ENCODE data around the gene ADIRF.

Gene ADIRF

GRCh38 chr10:86970162-86970981 lies 2.1 kb downstream of the ADIRF start:
- no peak for TF ChIP-seq EGR1 (IDR thresholded peaks at IDR 0.05)
- TF ChIP-seq CEBPB (IDR thresholded peaks at IDR 0.05) = no peak
- no peak for TF ChIP-seq MAX (IDR thresholded peaks at IDR 0.05)
- TF ChIP-seq CREB1 (IDR thresholded peaks at IDR 0.05; ENCODE audit: low read depth) = no peak
- TF ChIP-seq REST (IDR thresholded peaks at IDR 0.05; ENCODE audit: low read depth) = no peak
- TF ChIP-seq RAD21 (IDR thresholded peaks at IDR 0.05; ENCODE audit: low read depth) = no peak
- TF ChIP-seq TEAD4 (IDR thresholded peaks at IDR 0.05) = no peak

GRCh38 chr10:86970982-86971231 lies 2.6 kb downstream of the ADIRF start:
- TF ChIP-seq USF1 (IDR thresholded peaks at IDR 0.05) (no peak), TAF1 (IDR thresholded peaks at IDR 0.05; ENCODE audit: low read depth) (peak; percentile 82), CREB1 (IDR thresholded peaks at IDR 0.05; ENCODE audit: low read depth) (no peak)

- peak; percentile 11; the same call in 1 of the 2 replicates for TF ChIP-seq YY1 (IDR thresholded peaks at IDR 0.05; ENCODE audit: low read depth)
- peak; percentile 97 for TF ChIP-seq ZBTB7A (IDR thresholded peaks at IDR 0.05; ENCODE audit: low read depth)
- no peak for TF ChIP-seq REST (IDR thresholded peaks at IDR 0.05; ENCODE audit: low read depth)
- TF ChIP-seq EP300 (IDR thresholded peaks at IDR 0.05; ENCODE audit: borderline replicate concordance) = peak; percentile 60; the same call in 1 of the 2 replicates
- no peak for TF ChIP-seq CREB1 (IDR thresholded peaks at IDR 0.05; ENCODE audit: low read depth)
- peak; percentile 61; the same call in 1 of the 2 replicates for TF ChIP-seq TAF1 (IDR thresholded peaks at IDR 0.05; ENCODE audit: low read depth)
- TF ChIP-seq MAX (IDR thresholded peaks at IDR 0.05) = peak; percentile 99
- TF ChIP-seq CEBPB (IDR thresholded peaks at IDR 0.05) = no peak
- peak; percentile 52; the same call in 1 of the 2 replicates for TF ChIP-seq TEAD4 (IDR thresholded peaks at IDR 0.05)
- peak; percentile 74 for TF ChIP-seq USF1 (IDR thresholded peaks at IDR 0.05)
- TF ChIP-seq RAD21 (IDR thresholded peaks at IDR 0.05; ENCODE audit: low read depth) = no peak
- peak; percentile 63 for TF ChIP-seq FOXM1 (IDR thresholded peaks at IDR 0.05; ENCODE audit: borderline replicate concordance, low read depth)
- TF ChIP-seq EGR1 (IDR thresholded peaks at IDR 0.05) = 0 out of 2 replicates have a peak, but pooled peaks have one; percentile 9
- no peak for TF ChIP-seq NFIC (IDR thresholded peaks at IDR 0.05)
- peak; percentile 75 for TF ChIP-seq TCF12 (IDR thresholded peaks at IDR 0.05; ENCODE audit: low read depth)
These were observed 3.1 kb downstream of the ADIRF start for GRCh38 chr10:86971232-86971991.

- TF ChIP-seq REST (IDR thresholded peaks at IDR 0.05; ENCODE audit: low read depth) (no peak), NFIC (IDR thresholded peaks at IDR 0.05) (no peak), EGR1 (IDR thresholded peaks at IDR 0.05) (no peak), CREB1 (IDR thresholded peaks at IDR 0.05; ENCODE audit: low read depth) (no peak), ZBTB7A (IDR thresholded peaks at IDR 0.05; ENCODE audit: low read depth) (no peak), TEAD4 (IDR thresholded peaks at IDR 0.05) (no peak), TCF12 (IDR thresholded peaks at IDR 0.05; ENCODE audit: low read depth) (no peak), USF1 (IDR thresholded peaks at IDR 0.05) (no peak), MAX (IDR thresholded peaks at IDR 0.05) (no peak), CEBPB (IDR thresholded peaks at IDR 0.05) (no peak), FOXM1 (IDR thresholded peaks at IDR 0.05; ENCODE audit: borderline replicate concordance, low read depth) (no peak)
These were observed 4.5 kb downstream of the ADIRF start for GRCh38 chr10:86972613-86973380.

Data from Ishikawa (cell line).